Cortex of kidney (tissue), 1 donor: ENCODE results near the gene ST6GAL1.
"Not testable (repeated sequence)": the region's sequence is repeated elsewhere in the genome, so short reads cannot be mapped to it uniquely, and the experiment has no call there.

Source experiments
- DNase-seq: peaks from one replicate; lab custom pipeline; 2025; lab: John Stamatoyannopoulos, UW

ST6GAL1 gene

DNA sequence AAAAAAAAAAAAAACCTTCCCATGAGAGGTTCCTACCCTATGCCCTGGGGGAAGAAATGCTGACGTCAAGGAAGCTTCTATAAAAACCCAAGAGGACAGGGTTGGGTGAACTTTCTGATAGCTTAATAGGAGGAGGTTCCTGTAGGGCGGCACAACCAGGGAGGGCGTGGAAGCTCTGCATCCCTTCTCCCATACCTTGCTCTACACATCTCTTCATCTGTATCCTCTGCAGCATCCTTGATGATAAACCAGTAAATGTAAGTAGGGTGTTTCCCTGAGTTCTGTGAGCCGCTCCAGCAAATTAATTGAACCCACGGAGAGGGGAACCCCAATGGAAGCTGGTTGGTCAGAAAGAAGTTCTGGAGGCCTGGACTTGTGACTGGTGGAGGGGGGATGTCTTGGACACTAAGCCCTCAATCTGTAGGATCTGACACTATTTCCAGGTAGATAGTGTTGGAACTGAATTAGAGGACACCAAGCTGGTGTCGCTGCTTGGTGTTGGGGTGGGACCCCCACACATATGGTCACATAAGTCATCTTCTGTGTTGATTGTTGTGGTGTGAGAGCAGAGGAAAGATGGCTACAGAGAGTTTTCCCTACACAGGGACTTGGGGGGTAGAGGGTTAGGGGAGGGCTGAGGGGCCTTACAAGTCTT, 91.5 kb downstream of the ST6GAL1 start:
- DNase-seq, result no peak

DNA sequence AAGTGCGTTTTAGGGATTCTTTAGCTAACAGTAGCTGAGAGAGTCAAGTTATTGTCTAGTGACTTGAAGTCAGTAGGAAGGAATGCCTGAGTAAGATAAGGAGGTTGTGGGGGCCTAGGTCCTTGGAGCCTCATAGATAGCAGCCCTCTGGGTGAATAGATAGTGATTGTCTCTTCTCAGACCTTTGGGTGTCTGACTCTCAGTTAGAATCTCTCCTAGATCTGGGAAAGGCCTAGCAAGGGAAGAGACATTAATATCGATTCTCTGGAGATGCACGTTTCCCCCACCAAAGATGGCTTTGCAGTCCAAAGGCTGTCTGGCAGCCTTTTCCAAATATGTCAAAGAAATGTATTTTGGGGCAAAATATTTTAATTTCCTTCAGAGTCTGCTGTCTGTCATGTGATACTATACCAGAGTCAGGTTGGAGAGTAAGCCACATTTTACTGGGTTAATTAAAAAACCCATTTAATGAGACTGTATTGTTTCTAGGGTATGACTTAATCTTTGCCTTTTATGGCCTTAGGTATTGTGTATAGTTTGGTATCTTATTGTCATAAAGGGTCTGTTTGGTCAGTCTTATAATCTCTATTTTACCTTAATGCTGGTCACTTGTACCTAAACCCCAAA, 92.2 kb downstream of the ST6GAL1 start:
- no peak for DNase-seq

DNA sequence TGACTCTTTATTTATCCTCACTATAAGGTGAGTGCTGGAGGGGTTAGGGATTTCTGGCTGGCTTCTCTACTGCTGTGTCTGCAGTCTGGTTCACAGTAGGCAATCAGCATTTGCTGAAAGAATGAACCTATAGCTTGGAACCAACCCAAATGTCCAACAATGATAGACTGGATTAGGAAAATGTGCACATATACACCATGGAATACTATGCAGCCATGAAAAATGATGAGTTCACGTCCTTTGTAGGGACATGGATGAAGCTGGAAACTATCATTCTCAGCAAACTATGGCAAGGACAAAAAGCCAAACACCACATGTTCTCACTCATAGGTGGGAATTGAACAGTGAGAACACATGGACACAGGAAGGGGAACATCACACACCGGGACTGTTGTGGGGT, 93.0 kb downstream of the ST6GAL1 start:
- not testable (repeated sequence) for DNase-seq

DNA sequence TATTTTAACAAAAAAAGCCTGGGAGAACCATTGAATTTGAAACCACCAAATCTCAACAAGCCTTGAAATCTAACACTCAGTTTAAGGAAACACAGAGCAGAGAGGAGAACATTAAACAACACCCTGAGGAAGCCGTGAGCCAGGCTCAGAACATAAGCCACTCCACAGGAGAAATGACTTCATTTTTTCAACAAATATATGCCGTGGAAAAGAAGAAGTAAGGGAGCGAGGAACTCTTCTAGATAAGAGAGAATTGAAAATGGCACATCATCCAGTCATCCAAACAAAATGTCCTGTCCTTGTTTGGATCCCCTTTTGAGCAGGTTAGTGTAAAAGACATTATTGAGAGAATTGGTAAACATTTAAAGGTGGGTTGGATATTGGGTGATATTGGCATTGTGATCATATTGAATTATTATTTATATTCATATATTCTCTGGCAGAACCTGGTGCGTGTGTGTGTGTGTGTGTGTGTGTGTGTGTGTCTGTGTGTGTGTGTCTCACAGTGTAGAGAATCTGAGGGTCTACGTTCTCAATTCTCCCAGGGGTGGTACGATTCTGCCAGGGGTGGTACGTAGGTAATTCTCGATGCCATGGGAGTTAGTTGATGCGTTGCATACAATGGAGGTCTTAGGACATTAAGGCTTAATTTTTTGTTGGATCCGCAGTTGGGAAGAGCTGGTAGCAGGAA, 94.4 kb downstream of the ST6GAL1 start:
- no peak for DNase-seq

DNA sequence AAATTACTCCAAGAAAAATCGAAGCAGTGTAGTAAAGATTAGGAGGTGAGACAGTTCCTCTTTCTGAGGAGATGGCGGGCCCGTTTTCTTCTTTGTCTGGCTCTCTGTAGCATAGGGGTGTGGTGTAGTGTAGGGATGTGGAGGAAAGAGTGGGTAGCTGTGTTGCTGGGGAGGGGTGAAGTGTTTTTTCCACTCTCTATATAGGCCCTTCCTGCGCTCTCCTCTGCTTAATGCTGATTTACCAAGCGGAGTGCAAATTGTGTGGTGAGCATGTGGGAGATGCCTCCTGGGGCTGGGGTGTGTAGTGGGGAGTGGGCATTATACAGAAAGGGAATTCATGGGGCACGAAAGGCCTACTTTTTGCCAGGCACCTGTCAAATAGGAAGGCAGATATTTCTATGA, 94.9 kb downstream of the ST6GAL1 start:
- DNase-seq, result no peak

DNA sequence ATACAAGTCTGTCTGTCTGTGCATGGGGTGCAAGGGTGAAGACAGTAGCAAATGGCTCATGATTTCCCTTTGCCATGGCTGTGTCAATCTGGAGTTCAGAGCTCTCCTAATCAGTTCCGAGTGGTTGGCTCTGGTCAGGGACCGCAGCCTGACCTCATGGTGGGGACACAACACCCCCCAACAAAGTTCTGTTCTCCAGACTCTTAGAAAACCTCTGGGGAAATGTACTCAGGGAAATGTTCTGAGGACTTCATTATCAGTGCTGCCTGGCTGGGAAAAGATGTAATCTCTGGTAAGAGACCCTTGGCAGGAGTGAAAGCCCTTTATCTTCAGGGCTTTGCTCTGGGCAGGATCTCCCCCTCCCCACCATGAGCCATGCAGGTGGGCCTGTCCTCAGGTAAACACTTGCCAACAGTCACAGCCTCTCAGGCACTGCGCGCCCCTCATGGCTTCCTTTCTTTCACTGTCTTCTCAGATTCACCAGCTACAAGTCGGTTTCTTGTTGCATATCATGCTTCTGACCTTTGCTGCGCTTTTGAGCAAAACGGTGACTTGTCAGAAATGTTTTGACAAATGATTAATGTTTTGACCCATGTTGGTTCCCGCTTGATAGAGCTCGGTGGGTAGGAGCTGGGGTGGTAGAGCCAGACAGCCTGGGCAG, 95.5 kb downstream of the ST6GAL1 start:
- DNase-seq, result no peak

DNA sequence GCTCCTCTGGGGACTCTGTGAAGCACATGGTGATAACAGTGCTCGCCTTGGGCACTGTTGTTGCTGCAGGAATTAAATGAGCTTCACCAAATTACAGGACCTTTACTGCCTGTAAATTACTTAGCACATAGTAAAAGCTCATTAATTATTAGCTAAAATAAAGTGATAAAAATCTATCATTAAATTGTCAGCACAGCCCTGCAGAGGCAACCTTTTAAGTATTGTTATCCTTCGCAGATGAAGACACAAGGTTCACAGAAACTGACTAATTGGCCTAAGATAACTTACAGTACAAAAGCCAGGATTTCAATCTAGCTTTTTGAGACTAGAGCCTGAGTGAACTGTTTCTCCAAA, 96.0 kb downstream of the ST6GAL1 start:
- no peak for DNase-seq

DNA sequence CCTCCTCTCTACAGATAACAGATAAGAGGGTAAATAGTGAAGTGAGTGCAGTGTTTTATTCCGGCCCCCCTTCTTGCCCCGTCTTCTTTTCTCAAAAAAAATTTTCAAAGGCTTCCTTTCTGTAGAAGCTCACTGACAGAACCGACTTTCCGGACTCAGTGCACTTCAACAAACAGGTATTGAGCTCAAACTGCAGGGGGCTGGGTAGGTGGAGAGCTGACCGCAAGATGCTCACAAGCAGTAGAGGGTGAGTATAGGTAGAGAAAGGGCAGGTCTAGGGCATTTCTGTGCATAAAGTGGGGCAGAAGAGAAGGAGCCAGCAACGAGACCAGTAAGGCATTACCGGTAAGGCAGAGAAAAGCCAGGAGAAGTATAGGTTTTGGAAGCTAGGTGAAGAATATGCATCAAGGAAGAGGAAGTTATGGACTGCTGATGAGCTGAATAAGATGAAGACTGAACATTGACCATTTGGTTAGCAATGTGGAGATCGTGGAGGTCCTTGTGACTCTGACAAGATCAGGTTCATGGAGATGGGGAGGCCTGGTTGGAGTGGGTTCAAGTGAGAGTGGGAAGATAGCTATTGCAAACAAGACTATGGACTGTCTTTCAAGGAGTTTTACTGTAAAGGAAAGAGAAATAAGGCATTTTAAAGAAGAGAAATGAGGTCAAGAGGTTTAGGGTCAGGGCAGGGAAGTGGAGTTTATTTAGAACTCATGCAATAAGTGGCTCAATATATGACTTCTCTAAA, 97.4 kb downstream of the ST6GAL1 start:
- DNase-seq, result no peak

DNA sequence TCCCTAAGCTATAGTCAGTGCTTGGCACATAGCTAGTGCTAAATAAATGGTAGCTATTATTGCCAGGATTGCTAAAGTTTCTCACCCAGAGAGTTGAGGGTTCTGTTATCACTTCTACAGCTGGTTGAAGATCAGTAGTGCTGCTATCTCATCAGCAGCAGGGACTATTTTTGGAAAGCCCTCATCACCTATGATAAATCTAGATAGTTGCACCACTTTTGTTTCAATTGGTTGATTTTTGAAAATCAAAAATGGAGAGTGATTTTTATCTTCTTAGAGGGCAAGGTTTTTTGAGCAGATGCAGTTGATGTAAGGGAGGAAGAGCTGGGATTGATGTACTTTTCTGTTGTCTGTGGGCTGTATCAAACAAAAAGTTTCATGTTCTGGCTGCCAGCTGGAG, 101.6 kb downstream of the ST6GAL1 start:
- DNase-seq, result no peak

DNA sequence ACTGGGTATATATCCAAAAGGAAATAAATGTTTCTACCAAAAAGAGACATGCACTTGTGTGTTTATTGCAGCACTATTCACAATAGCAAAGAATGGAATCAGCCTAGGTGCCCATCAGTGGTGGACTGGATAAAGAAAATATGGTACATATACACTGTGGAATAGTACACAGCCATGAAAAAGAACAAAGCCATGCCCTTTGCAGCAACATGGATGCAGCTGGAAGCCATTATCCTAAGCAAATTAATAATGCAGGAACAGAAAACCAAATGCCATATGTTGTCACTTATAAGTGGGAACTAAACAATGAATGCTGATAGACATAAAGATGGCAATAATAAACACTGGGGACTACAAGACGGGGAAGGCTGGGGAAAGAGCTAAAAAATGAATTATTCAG, 106.1 kb downstream of the ST6GAL1 start:
- no peak for DNase-seq

DNA sequence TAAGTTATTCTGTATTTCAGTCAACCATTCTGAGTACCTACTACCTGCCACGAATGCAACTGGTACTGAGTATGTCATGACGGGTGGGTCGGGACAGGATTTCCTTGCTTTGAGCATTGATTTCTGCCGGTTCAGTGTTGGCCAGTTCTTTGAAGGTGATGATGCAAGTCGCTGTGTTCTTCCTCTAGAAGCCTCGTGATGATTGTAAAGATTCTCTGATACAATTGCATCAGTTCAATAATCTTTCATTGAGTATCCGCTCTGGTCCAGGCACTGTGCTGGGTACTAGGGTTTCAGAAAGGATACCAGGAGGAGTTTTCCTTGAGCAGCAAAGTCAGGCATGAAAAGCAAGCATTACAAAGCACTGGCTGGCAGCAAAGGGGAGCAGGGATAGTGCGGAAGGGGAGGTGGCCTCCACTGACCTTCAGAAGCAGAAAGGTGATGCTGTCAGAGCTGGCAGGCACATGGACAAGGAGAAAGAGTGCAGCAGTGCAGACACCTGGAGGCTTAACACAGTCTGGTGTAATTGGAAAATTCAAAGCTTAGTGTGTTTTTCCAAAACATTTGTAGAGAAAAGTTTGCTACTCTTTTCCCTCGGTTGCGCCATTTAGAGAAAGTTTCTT, 108.9 kb downstream of the ST6GAL1 start:
- no peak for DNase-seq

DNA sequence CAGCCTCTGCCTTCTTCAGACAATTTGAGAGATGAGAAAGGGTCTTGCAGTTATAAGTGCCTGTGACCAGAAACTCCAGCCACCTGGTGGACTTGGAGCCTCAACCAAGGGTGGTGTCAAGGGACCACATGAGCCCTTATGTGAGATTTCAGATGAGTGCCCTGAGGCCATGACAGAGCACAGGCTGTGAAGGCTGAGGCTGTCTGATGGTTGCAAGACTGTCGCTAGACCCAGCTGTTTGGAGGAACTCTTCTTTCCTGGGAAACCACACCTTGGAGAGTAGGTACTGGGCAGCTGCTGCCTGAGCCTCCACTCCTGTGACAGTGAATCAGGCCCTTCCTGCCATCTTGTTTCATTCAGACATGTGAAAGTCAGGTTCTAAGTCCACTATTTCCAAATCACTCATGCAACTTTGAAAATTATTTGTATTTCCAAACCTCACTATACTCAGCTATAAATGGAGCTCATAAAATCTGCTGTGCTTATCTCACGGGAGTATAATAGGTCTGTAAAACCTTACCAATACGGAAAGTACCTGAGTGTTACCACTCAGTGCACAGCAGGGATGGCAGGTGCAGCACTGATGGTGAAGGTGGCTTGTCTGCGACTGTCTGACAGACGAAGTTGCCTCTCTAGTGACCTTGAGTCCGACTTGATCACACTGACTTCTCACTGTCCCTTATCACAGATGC, 109.5 kb downstream of the ST6GAL1 start:
- DNase-seq, result no peak

DNA sequence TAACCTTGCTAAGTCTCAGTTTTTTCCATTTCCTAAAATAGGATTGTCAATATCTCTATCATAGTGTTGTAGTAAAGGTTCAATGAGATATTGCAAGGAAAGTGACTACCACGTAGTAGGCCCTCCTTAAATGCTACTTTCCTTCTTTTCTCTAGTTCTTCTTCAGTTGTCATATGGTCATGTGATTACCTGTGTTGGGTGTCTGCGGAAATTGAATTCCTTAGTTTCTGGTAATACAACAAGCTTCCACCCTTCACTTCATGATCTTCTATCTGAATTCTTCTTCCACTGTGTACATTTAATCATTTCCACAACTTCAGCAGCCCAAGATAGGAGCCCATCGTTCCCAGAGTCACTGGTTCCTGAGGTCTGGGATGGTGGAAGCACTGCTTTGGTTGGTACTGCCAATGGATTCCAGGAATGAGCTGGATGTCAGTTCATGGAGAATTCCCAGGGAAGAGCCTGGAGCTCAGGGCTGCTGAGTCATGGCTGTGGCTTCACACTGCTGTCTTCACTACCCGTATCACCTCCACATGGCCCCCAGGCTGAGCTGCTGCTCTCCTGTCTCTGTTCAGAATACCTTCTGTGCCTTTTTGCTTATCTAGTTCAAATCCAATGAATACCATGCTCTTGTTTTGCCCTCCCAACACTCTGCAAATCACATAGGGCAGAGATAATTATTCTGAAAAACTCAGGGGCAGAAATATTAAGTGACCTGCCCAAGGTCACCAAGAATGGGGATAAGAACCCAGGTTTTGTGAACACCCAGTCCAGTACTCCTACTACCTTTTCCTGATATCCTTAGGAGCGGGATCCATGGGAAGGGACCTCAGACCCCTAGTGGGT, 110.4 kb downstream of the ST6GAL1 start:
- no peak for DNase-seq

DNA sequence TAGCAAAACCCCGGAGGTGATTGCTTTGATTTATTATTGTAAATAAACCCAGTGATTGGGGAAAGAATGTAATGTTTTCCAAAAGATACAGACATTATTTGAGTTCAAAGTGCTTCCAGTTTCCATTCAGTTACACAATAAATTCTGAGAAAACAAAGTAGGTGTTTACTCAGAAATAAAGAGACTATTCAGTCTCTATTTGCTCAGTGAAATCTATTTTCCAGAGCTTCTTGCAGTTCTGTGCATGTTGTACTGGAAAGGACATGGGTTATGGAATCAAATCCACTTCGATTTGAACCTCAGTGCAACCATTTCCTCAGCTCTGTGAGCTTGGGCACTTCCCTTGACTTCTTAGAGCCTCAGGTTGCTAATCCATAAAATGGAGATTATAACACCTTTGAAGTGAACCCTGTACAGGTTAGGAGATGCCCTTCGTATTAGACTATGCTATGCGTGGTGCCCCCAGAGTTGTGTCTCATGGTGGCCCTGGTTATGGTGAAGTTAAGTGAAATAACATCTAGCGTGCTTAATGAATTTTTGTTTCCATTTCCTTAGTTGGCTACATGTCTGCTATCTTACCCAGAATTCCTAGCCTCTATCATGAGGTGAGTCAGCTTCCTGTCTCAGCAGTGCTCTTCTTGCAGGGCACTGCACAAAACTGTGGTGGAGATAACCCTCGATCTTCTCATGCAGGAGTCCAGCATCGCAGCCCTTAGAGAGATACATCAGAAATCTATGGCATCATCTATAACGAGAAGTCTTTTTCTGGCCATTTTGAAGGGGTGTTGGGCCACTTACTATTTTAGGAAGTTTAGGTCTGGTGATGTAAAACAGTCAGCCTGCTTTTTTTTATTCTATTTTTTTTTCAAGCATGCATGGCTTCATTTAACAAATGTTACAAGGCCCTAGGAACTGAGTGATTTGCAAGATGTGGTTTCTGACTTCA, 111.3 kb downstream of the ST6GAL1 start:
- DNase-seq, result no peak

DNA sequence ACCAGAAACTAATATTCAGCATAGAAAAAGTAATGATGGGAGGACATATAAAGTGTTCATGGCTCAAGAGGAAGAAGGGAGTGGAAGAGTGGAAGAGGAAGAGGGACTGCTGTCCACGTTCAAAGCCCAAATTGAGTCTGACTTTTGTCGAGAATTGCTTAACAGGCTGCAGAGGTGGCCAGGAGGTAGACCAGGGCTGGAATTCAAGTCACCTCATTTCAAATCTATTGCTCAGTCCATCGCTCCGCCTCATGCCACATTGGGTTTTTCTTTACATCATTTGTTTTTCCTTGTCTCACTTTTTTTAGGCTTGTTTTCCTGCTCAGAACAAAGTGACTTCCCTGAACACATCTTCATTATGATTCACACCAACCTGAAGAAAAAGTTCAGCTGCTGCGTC, 112.0 kb downstream of the ST6GAL1 start:
- DNase-seq, result no peak

DNA sequence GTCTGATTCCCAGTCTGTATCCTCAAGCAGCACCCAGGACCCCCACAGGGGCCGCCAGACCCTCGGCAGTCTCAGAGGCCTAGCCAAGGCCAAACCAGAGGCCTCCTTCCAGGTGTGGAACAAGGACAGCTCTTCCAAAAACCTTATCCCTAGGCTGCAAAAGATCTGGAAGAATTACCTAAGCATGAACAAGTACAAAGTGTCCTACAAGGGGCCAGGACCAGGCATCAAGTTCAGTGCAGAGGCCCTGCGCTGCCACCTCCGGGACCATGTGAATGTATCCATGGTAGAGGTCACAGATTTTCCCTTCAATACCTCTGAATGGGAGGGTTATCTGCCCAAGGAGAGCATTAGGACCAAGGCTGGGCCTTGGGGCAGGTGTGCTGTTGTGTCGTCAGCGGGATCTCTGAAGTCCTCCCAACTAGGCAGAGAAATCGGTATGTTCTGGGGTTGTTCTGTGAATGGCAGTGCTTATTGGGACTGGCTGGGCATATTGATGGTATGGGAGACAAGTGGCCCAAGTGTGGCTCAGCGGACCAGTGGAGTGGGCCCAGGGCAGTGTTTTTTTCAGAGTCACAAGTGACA, 112.6 kb downstream of the ST6GAL1 start:
- DNase-seq, result no peak

DNA sequence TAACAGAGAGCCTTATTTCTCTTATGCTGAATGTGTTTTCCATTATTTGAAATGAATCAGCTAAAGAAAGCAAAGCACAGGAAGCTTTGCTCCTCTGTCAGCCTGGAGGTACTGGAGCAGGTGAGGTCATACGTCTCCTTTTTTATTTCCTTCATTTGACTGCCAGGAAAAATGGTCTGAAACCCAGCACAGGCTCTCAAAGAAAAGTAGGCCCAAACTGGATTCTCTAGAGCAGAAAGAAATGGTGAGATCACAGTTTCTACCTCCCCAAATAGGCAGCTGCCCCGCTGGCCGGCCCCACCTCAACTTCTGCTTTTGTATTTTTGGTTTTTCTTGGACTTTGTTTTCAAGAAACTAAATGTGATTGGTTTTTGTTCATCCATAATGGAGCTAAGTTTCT, 113.9 kb downstream of the ST6GAL1 start:
- DNase-seq, result no peak

DNA sequence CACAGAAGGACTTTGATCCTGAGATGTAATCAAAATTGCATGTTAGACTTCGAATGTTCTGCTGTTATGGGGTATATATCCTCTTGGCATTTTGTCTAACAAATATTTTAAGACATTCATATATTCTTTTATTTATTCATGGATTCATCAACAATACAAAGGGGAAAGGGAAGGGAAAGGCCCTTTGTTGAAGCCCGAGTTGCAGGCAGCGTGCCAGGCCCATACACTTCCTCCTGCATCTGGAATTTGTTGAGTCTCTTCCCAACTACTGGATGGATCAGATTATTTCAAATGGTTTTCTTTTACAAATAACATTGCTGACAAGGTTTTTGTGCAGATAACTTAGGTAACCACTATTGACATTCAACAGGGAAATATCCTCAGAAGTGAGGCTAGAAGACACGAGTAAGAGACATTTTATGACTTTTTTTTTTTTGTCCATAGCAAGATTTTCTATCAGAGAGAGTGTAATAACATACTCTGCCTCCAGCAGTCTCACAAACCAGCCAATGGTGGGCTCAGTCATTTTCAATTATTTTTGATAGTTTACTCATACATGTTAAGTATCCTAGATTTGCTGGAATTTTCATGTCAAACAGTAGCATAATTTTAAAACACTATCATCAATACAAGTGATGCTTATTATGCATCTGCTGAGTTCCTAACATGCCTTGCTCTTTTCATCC, 114.7 kb downstream of the ST6GAL1 start:
- DNase-seq, result no peak
